ENCODE results near the gene FOXO1.

FOXO1 gene

DNA sequence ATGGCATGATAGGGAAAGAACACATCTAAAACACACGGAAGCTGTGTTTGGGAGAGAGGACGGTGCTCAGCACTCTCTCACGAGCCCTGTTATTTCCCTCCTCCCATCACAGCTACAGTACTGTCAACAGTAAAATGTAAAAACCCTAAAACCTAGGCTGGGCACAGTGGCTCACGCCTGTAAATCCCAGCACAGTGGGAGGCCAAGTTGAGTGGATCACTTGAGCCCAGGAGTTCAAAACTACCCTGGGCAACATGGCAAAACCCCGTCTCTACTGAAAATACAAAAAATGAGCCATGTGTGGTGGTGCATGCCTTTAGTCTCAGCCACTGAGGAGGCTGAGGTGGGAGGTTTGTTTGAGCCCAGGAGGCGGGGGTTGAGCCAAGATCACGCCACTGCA, 54.8 kb downstream of the FOXO1 start:
- Histone ChIP-seq H3K27me3 (replicated peaks; ENCODE audit: control insufficient read depth, insufficient read depth, low read length) (no peaks in the 10 kb centered on the region), H3K36me3 (ENCODE audit: control insufficient read depth, insufficient read depth, low read length) (no peaks in the 10 kb centered on the region), H3K4me3 (replicated peaks; ENCODE audit: low read depth, low read length) (no peak overlapping the region)
- TF ChIP-seq, protein P1, sequence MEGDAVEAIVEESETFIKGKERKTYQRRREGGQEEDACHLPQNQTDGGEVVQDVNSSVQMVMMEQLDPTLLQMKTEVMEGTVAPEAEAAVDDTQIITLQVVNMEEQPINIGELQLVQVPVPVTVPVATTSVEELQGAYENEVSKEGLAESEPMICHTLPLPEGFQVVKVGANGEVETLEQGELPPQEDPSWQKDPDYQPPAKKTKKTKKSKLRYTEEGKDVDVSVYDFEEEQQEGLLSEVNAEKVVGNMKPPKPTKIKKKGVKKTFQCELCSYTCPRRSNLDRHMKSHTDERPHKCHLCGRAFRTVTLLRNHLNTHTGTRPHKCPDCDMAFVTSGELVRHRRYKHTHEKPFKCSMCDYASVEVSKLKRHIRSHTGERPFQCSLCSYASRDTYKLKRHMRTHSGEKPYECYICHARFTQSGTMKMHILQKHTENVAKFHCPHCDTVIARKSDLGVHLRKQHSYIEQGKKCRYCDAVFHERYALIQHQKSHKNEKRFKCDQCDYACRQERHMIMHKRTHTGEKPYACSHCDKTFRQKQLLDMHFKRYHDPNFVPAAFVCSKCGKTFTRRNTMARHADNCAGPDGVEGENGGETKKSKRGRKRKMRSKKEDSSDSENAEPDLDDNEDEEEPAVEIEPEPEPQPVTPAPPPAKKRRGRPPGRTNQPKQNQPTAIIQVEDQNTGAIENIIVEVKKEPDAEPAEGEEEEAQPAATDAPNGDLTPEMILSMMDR (IDR thresholded peaks at IDR 0.05; ENCODE audit: insufficient read depth, low read length, poor library complexity, severe bottlenecking) = no peak
- DNase-seq (ENCODE audit: extremely low read depth, insufficient read length) = no peak

DNA sequence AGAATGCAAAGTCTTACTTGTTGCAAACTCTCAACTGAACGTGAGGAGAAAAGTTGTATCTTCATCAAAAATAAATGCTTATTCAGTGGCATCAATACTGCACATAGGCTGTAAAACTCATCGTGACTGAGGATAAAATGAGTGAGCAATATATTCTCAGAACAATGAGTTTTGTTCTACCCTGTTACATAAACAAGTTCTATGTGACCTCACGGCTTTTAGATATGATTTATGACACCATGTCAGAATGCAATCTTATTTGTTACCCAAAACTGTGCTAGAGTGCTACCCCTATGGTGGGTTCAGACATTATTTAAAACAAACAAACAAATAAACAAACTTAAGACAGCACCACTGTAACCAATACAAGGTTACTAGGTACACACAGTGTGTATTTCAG, 55.4 kb downstream of the FOXO1 start:
- TF ChIP-seq, protein P1 (IDR thresholded peaks at IDR 0.05; ENCODE audit: insufficient read depth, low read length, poor library complexity, severe bottlenecking) = no peak
- Histone ChIP-seq H3K36me3 (ENCODE audit: control insufficient read depth, insufficient read depth, low read length) (no peaks in the 10 kb centered on the region), H3K4me3 (replicated peaks; ENCODE audit: low read depth, low read length) (no peak overlapping the region), H3K27me3 (replicated peaks; ENCODE audit: control insufficient read depth, insufficient read depth, low read length) (no peaks in the 10 kb centered on the region)
- no peak for DNase-seq (ENCODE audit: extremely low read depth, insufficient read length)

DNA sequence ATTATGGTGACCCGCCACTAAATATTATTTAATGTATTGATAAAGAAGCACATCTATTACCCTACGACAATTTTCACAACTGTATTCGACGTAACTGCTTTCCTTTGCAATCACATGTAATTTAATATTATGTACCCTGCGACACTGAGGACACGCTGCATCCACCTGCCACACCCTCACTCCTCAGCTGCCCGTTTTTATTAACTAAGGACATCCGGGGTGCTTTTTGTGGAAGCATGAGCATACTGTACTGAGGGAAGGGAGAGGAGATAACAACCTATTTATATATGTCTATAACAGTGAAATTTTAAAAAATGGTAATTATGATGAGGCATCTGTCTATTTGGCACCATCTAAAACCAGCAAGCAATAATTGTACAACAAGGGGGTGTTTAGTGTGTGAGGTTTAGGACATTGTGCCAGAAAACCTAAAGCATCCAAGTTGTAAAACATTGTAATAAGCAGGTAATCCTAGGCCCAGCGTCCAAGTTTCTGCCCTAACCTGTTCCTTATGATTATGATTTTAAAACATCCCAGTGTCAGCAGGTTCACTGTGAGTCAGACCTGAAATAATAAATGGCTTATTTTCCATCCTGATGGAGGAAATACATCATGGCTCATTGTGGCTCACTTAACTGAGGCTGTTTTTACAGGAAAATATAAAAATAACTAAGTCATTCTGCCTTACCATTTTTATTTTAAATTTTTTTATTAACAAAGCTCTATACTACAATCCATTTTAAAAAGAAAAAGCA, 56.3 kb downstream of the FOXO1 start:
- H3K27me3 ChIP-seq (replicated peaks; ENCODE audit: control insufficient read depth, insufficient read depth, low read length) = no peaks in the 10 kb centered on the region
- H3K36me3 ChIP-seq (ENCODE audit: control insufficient read depth, insufficient read depth, low read length) = no peaks in the 10 kb centered on the region
- DNase-seq (ENCODE audit: extremely low read depth, insufficient read length) = no peak
- TF ChIP-seq, protein P1 (IDR thresholded peaks at IDR 0.05; ENCODE audit: insufficient read depth, low read length, poor library complexity, severe bottlenecking) = no peak
- no peak overlapping the region for H3K4me3 ChIP-seq (replicated peaks; ENCODE audit: low read depth, low read length)

DNA sequence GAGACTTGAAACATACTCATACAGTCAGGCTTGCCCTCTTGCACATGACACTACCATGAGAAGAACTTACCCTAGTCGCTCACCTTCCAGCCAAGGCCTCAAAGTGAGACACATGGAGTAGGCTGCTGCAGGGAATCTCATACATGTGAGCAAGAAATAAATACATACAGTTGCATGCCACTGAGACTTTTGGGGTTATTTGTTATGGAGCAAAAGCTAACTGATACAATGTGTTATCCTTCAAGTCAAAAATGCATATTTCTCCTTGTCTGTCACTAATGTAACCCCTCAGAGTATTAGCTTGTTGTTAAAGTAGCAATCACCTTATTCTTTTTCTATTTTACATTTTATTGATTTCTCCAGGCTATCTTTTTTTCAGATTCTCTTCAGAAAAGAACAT, 58.1 kb downstream of the FOXO1 start:
- Histone ChIP-seq H3K4me3 (replicated peaks; ENCODE audit: low read depth, low read length) (no peak overlapping the region), H3K27me3 (replicated peaks; ENCODE audit: control insufficient read depth, insufficient read depth, low read length) (no peaks in the 10 kb centered on the region), H3K36me3 (ENCODE audit: control insufficient read depth, insufficient read depth, low read length) (no peaks in the 10 kb centered on the region)
- DNase-seq (ENCODE audit: extremely low read depth, insufficient read length) = no peak
- TF ChIP-seq, protein P1 (IDR thresholded peaks at IDR 0.05; ENCODE audit: insufficient read depth, low read length, poor library complexity, severe bottlenecking) = no peak

DNA sequence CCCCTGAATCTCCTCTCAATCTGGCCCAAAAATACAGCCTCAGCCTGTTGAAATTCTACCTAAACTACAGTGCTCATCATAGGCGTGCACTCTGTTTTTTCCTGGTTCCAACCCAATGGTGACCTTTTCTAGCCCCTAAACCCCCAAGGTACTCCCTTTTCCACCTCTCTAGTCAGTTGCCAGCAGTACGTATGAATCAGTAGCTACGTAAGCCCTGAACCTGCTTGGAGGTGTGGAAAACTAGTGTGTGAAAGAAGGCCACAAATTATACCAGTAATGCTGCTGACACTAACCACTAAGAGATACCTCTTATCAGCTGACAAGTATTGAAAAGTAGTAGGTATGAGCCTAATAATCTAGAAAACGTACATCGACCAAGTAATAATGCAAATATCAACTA, 60.9 kb downstream of the FOXO1 start:
- DNase-seq (ENCODE audit: extremely low read depth, insufficient read length) = no peak
- no peak overlapping the region for H3K4me3 ChIP-seq (replicated peaks; ENCODE audit: low read depth, low read length)
- no peaks in the 10 kb centered on the region for H3K36me3 ChIP-seq (ENCODE audit: control insufficient read depth, insufficient read depth, low read length)
- TF ChIP-seq, protein P1 (IDR thresholded peaks at IDR 0.05; ENCODE audit: insufficient read depth, low read length, poor library complexity, severe bottlenecking) = no peak
- H3K27me3 ChIP-seq (replicated peaks; ENCODE audit: control insufficient read depth, insufficient read depth, low read length) = no peaks in the 10 kb centered on the region

DNA sequence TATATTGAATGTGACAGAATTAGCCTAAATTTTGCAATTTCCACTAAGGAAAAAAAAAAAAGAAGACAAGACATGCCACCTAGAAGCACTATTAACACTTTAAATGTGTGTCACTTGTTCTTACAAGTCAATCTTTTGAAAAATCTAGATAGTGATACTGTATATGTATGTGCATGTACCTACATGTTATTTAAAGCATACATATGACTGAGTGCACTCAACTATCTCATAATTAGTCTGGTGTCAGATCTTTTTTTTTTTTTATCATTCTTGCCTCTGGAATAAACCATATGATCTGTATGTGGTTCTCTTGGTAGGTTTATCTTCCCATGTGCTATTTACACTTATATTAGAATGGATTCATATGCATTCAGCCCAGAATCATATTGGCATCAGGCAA, 62.3 kb downstream of the FOXO1 start:
- no peak for DNase-seq (ENCODE audit: extremely low read depth, insufficient read length)
- TF ChIP-seq, protein P1 (IDR thresholded peaks at IDR 0.05; ENCODE audit: insufficient read depth, low read length, poor library complexity, severe bottlenecking) = no peak
- Histone ChIP-seq H3K36me3 (ENCODE audit: control insufficient read depth, insufficient read depth, low read length) (no peaks in the 10 kb centered on the region), H3K4me3 (replicated peaks; ENCODE audit: low read depth, low read length) (no peak overlapping the region), H3K27me3 (replicated peaks; ENCODE audit: control insufficient read depth, insufficient read depth, low read length) (no peaks in the 10 kb centered on the region)
